ENCODE results near the gene CEACAM20. TPM values are rescaled to one million over a fixed set of nuclear protein-coding genes. Genes with fewer than 3 reads are reported as not detected.
"Not testable (repeated sequence)": the region's sequence is repeated elsewhere in the genome, so short reads cannot be mapped to it uniquely, and the experiment has no call there.

Gene CEACAM20
- polyA plus RNA-seq, 1 donor = not detected

DNA sequence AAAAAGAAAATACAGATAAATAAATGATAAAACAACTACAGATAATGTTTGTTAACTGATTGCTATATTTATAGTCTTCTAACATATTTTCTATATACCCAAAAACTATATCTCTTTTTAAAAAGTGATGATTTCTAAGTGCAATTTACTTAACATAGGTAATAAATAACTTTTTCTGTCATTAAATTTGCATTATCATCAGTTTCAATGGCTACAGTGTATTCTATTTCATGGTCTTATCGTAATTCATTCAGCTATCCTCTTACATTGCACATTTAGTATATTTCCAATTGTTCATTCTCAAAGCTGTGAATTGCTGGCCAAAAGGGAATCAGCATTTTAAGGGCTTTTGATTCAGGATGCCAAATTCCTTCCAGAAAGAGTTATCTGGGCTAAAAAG is 32.8 kb downstream of the CEACAM20 start:
- DNase-seq = no peak

DNA sequence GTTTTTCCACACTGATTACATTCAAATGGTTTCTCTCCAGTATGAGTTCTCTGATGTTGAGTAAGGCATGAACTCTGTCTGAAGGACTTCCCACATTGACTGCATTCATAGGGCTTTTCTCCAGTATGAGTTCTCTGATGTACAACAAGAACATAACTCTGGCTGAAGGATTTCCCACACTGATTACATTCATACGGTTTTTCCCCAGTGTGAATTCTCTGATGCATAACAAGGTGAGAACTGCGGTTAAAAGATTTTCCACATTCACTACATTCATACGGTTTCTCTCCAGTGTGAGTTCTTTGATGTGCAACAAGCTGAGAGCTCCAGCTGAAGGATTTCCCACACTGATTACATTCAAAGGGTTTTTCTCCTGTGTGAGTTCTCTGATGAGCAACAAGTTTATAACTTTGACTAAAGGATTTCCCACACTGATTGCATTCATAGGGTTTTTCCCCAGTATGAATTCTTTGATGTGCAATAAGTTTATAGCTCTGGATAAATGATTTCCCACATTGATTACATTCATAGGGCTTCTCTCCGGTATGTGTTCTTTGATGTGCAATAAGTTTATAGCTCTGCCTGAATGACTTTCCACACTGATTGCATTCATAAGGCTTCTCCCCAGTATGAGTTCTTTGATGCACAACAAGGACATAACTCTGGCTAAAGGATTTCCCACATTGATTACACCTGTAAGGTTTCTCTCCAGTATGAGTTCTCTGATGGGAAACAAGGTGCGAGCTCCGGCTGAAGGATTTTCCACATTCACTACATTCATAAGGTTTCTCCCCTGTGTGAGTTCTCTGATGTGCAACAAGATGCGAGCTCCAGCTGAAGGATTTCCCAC is 52.7 kb downstream of the CEACAM20 start:
- no peak for DNase-seq

DNA sequence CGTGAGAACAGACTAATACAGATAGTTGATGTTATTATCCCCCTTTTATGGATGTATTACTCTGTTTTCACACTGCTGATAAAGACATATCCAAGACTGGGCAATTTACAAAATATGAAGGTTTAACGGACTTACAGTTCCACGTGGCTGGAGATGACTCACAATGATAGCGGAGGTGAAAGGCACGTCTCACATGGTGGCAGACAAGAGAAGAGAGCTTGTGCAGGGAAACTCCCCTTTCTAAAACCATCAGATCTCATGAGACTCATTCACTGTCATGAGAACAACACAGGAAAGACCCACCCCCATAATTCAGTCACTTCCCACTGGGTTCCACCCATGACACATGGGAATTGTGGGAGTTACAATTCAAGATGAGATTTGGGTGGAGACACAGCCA is 60.7 kb downstream of the CEACAM20 start:
- DNase-seq = not testable (repeated sequence)

DNA sequence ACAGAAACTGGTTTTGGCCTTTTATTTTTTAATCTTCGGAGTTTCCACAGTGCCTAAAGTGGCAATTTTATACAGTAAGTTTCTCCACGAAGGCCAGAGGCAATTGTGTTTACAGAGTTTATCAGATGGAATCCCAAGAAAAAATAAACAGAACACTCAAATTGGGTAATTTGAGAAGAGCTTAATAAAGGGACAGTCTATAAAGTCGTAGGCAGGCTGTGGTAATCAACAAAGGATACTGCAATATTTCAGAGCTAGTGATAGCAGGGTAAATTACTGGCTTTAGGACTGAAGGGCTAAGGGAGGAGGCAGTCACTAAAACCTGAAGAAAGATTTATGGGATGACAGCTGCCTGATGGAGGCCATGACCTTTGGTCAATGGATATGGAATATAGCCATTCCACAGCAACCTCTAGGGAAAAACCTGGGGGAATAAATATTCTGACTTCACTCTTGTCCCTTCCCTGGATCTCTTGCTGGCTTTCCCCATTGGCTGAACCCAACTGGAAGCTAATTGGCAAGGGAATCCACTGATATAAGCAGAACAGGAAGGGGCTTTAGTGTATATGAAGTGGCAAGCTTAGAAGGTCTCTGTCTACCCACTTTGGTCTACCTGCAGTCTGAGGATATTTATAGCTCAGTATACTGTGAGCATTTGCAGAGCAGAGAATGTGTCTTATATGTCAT is 66.7 kb downstream of the CEACAM20 start:
- DNase-seq = not testable (repeated sequence)

Other genes starting within 250 kb of the CEACAM20 start
- gene ZNF235, start 224.7 kb downstream of the CEACAM20 start, polyA plus RNA-seq (ENCODE audit: insufficient read length) = 13.5 TPM
- gene ZNF112, start 173.0 kb downstream of the CEACAM20 start, polyA plus RNA-seq (ENCODE audit: insufficient read length) = 14.0 TPM
- 12.7 TPM for gene ZNF285, start 128.1 kb downstream of the CEACAM20 start, polyA plus RNA-seq (ENCODE audit: insufficient read length)
- 18.4 TPM for gene ZNF229, start 81.2 kb downstream of the CEACAM20 start, polyA plus RNA-seq (ENCODE audit: insufficient read length)
- gene ZNF180, start 29.2 kb downstream of the CEACAM20 start, polyA plus RNA-seq (ENCODE audit: insufficient read length) = 18.4 TPM
- gene IGSF23, start 83.9 kb upstream of the CEACAM20 start, polyA plus RNA-seq (ENCODE audit: insufficient read length) = 0.83 TPM
- 37.2 TPM for gene PVR, start 114.2 kb upstream of the CEACAM20 start, polyA plus RNA-seq (ENCODE audit: insufficient read length)
- 22.7 TPM for gene CEACAM19, start 141.8 kb upstream of the CEACAM20 start, polyA plus RNA-seq (ENCODE audit: insufficient read length)
- gene CEACAM16, start 169.5 kb upstream of the CEACAM20 start, polyA plus RNA-seq (ENCODE audit: insufficient read length) = not detected
- 4.9 TPM for gene BCL3, start 219.0 kb upstream of the CEACAM20 start, polyA plus RNA-seq (ENCODE audit: insufficient read length)
- gene CBLC, start 248.2 kb upstream of the CEACAM20 start, polyA plus RNA-seq (ENCODE audit: insufficient read length) = 5.3 TPM